HG03175 (cell line): ENCODE measurements around the gene SLC25A15.
"Not testable (repeated sequence)": the region's sequence is repeated elsewhere in the genome, so short reads cannot be mapped to it uniquely, and the experiment has no call there.

Source experiments
- ATAC-seq: cut with Tn5 transposase; IDR thresholded peaks from one replicate; pipeline ENCODE4 v1.9.1; 2021; ENCODE audit warnings: mild to moderate bottlenecking, moderate library complexity; ENCODE audit not compliant: unreplicated experiment

Gene SLC25A15

DNA sequence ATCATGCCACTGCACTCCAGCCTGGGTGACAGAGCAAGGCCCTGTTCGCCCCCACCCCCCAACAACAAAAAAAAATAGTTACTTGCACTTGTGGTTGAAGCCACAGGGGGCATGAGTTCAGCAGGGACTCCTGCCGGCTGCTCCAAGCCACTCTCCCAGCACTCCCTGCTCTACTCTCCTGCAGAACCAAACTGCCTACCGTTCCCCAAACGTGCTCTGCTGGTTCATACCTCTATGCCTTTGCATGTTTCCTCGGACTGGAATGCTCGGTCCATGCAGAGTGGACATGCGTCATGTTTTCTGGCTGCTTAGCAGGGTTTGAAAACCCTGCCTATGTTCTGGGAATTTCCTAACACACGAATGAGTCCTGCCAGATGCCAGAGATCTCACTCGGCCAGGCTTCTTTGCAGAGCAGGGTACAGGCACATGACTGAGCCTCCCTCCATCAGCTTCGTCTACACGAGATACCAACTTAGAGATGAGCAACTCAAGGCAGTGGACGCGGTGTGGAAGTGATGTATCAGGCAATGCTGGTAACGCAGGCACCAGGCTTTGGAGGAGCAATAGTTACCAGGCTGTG is 8.5 kb upstream of the SLC25A15 start:
- ATAC-seq, result no peak

DNA sequence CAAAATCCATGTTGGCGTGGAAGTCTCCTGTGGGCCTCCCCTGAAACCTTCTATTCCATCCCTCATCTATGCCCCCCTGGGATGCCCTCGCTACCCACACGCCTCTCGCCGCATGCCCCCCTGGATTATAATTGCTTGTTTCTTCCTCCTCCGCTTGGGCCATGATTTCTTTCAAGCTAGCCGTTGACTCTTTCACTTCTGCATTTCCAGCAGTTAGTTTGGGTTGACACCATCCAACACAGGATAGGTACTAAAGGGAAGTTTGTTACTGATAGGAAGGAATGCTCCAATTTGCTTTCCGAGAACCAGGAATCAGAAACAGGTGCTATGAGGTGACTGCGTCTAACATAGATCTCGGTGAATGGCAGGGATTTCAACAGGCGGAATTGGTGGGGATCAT is 7.7 kb upstream of the SLC25A15 start:
- ATAC-seq, result no peak

DNA sequence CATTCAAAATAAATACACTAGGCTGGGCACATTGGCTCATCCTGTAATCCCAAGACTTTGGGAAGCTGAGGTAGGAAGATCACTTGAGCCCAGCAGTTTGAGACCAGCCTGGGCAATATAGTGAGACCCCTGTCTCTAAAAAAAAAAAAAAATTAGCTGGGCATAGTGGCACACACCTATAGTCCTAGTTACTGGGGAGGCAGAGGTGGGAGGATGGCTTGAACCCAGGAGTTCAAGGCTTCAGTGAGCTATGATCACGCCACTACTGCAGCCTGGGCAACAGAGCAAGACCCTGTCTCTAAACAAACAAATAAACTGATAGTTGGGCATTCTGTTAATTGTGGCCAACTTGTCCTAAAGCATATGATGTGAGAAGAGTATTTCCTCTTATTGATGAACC is 6.4 kb upstream of the SLC25A15 start:
- not testable (repeated sequence) for ATAC-seq

DNA sequence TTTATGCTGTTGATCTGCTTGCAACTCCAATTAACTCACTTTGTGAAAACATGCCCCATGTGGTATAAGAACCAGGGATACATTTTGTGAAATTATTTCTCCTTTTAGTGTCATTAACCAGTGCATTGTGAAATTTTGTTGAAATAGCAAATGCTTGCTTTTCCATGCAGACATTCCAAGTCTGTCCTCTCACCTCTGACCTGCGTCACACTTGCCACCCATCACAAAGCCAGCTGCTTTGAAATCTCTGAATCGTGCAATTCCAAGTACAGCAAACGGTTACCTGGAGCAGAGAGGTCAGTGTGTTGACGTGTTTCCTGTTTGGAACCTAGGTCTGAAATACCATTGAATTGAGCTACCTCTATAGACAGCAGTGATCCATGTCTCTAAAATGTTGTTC is 4.9 kb upstream of the SLC25A15 start:
- ATAC-seq, result no peak

DNA sequence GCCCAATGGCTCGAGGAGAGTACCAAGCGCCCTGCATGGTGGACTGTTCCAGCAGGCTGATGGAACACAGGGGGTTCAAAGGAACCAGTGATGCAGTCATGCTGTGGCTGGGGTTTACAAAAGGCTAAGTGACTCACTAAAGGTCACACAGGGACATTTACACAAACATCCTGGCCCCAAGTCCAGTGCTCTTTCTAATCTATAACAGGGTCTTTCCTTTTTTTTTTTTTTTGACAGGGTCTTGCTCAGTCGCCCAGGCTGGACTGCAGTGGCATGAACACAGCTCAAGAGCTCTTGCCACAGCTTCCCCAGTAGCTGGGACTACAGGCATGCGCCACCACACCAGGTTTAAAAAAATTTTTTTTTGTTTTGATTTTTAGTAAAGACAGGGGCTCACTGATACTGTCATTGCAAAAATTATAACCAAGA is 2.8 kb upstream of the SLC25A15 start:
- no peak for ATAC-seq

DNA sequence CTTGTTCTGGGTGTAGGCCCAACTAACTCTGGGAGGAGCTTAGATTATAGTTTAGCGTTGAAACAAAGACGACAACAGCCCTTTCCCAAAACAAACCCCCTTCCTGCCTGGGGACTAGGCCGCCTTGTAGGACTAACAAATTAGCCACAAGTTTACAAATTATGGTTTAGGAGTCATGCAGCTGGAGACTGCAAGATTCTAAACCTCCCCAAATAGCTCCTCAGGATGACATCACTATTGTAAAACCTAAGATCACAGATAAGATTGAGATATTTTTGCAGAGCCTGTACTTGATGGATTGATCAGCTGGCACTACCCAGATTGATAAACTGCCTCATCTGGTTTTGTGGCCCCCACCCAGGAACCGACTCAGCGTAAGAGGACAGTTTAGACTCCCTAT is 2.3 kb upstream of the SLC25A15 start:
- ATAC-seq, result no peak

DNA sequence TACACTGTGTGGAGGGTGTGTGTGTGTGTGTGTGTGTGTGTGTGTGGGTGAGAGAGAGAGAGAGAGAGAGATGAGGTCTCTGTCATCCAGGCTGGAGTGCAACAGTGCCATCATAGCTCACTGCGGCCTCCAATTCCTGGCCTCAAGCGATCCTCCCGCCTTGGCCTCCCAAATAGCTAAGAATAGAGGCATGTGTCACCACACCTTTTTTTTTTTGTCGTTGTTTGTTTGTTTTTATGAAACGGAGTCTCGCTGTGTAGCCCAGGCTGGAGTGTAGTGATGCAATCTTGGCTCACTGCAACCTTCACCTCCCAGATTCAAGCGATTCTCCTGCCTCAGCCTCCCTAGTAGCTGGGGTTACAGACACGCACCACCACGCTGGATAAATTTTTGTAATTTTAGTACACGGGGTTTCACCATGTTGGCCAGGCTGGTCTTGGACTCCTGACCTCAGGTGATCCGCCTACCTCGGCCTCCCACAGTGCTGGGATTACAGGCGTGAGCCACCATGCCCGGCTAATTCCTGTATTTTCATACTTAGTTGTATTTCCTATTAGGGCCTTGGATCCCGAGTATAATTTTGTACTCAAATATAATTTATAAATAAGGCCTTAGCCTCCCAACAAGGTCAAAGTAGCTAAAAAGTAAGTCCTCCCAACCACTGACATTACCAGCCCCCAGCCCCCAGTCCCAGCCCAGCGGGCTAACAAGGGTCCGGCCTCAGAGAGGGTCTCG is 704 bp upstream of the SLC25A15 start:
- not testable (repeated sequence) for ATAC-seq

DNA sequence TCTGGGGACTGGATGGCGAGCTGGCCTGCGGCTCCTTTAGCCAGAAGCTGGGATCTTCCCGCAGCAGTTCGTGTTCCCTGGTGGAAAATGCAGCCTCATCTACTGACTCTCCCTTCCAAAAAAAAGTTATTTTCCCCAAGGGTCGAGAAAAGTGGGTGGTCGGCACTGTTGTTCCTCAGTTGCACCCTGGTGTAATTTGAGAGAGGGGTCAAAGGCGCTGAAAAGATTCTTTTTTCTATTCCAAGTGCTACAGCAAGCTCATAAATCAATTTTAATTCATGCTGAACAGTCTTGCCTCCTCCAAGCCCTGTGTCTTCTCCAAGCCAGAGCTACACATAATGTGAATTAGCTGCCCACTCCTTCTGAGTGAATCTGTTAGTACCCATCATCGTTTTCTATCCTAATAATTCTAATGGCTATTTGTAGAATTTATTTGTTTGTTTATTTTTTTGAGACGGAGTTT is 774 bp downstream of the SLC25A15 start:
- ATAC-seq, result no peak

DNA sequence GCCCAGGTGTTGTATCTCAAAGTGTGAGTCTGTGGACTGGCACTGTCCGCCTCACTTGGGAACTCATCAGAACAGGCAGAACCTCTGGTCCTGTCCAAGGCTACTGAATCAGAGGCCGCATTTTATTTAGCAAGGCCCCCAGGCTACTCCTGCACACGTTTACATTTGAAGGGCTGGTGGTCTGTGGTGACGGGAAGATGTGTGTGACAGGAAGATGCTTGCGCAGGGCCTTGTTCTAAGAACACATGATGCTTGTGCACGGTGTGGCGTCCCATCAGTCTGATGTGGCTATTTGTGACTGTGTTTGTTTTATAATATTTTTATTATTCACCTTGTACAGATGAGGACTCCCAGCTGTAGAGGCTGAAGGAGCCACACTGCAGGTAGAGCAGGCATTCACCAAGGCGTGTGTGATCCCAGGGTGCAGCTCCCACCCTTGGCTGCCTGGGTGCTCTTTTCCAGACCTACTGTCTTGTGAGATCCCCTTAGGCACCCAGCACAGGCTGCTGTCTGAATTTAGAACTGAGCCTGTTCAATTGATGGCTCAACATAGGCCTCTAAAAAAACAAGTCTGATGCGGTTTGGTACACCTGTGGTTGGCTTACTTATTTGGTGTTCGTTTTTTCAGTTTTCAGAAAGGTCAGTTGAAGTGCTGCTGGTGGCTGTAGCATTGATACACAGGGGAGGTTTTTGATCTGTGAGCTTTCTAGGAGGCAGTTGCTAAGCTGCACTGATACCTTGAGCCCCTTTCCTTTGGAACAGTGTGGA is 3.1 kb downstream of the SLC25A15 start:
- peak; percentile 25 for ATAC-seq

DNA sequence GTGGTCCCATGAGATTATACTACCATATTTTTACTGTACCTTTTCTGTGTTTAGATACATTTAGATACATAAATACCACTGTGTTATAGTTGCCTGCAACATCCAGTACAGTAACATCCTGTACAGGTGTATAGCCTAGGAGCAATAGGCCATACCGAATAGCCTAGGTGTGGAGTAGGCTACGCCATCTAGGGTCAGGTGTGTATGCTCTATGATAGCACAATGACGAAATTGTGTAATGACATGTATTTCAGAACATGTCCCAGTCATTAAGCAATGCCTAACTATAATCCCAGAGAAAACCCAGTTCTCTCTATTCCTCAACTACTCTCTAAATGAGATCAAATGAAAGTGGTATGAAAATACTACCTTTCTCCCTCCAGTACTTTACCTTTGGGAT is 3.9 kb downstream of the SLC25A15 start:
- ATAC-seq, result no peak

DNA sequence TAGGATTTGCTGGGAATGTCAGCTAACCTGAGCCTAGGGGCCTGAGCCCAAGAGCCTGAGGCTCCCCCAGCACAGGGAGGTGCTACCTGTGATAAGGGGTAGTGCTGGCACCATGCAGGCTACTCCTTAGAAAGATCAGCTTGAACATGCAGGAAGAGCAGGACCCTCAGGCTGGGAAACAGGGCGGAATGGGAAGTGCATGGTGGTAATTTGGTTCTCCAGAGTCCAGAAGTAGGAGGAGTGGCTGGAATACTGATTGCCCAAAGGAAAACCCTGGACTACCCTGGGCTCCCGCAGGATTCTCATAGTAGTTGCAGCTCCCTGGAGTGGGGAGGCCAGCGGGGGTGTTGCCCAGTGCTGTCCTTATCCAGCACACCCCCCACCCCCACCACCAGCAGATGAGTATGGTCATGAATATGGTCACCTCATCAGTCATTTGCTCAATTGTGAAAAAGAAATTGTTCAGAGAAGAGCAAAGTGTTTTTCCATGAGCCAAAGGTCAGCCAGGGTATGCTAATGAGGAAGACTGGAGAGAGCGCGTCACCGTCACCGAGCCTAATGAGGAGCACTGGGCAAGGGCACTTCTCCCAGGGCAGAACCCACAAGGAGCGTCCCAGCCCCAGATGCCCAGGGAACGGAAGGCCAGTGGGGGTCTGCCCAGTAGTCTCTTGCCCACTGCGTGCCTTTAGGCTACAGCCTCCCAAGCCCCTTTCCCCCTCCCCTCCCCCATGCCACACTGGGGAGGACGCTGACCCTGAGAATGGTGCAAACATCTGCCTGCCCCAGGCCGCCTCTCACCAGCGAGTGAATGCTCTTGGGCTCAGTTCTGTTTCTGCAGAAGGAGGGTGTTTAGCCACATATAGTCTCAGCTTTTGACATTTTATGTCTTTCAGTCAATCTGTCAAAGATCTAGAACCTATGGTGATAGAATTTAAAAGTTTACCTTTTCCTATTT is 5.3 kb downstream of the SLC25A15 start:
- no peak for ATAC-seq

DNA sequence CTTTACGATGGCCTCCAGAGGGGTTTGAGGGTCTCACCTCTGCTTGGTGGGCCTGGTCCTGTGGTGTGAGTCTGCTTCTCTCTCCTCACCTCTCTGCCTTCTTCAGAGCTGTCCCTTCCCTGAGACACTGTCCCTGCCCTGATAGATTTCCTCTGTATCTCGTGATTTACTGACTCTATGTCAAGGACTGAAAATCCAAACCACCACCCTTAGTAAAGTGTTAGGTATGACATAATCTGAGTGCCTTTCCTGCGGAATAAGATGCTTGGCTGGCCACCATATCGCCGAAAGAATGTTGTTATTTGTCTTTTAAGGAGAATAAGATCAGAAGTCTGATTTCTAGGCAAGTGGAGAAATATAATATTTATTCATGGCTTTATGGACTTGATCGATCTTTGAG is 7.2 kb downstream of the SLC25A15 start:
- no peak for ATAC-seq

DNA sequence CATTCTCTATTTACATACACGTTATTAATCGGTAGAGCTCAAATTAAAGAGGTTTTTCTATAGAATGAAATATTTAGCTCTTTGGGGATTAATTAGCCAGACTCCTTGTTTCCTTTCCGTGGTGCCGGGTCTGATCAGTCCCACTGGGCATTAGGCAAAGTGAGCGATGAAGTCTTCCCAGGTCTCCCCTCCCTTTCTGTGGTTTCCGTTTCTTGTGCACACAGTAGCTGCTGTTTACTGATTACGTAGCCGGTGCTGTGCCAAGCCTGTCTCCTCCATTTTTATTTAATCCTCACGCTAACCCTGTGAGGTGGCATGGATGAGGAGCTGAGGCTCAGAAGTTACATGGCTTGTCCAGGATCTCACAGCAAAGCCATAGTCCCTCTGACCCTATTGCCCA is 9.0 kb downstream of the SLC25A15 start:
- no peak for ATAC-seq

DNA sequence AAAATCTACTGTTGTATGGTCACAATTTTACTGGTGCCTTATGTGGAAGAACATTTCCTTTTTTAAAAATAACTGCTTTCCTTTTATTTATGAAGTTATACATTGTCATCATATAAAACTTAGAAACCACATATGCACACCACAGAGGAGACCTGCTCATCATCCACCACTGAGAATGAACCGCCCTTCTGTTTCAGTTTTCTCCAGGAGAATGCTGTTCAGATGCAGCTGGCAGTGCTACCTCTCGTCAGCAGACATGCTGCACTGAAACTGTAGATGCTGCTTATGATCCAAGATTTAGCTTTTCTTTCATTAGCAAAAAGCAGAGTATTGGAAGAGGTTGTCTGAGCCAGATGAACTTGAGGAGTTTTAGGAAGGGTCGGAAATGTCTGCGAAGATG is 10.1 kb downstream of the SLC25A15 start:
- ATAC-seq, result no peak

DNA sequence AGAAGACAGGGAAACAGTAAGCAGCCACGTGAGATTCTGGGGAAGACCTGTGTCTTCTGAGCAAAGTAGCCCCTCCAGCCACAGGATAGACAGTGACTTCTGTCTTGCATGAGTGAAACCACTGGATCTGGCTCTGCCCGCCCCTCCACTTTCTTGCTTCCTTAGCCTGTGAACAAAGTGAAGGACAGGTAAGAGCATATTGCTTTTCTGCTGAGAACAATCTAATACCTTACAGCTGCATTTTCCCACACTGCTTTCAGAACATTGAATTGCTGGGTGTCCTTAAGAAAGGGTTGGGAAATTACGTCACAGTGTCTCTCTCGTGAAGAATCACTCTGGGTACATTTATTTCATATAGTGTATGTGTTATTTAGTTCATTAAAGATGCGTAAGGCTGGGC is 11.1 kb downstream of the SLC25A15 start:
- no peak for ATAC-seq

DNA sequence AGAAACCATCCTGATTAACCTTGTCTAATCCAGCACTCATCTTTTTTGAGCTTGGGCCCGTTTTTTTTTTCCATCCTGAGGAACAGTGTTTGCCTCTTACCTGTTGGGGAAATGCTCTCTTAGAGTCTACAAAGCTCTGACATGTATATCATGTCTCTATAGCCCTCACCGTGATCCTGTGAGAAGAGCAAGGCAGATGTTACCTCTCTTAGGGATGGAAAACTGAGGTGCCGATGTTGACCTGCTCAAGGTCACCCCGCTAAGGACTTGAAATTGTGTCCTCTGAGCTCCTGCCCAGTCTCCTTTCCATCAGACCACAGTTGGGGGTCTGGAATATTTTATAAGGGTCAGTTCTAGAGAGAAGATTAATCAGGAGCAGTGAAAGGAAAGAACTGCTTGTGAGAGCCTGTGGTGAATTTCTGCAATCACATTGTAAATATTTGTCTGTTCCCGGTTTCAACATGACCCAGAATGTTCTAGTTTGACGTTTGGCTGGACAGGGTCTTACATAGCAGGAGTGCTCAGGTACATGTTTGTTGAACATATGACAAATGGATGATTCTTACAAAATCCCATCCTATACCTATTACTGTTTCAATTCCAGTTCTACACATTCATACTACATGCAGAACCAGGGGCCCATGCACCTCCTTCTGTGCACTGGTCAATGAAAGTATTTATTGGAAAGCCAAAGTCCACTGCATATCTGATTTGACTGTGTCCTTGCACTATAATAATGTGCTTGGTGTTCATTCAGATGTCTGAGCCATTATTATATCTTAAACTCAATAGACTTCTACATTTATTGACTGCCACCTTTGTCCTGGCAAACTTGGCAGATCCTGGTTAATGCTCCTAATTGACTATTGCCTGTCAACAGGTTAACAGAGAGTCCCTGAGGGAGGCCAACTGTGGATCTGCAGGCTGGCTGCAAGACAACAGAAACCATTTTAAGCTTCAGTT is 12.1 kb downstream of the SLC25A15 start:
- ATAC-seq, result no peak

DNA sequence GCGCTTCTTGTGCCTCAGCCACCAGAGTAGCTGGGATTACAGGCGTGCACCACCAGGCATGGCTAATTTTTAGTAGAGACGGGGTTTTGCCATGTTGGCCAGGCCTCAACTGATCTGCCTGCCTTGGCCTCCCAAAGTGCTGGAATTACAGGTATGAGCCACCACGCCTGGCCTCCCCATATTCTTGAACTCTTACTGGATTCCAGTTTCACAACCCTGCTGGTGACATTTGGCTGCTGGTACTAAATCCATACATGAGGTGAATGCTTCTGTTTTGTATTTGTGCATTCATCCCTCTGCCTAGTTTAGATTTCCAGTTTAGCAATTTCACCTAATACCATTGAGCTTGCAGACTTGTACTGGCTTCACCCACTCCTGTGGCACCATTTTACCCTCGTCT is 13.9 kb downstream of the SLC25A15 start:
- no peak for ATAC-seq

DNA sequence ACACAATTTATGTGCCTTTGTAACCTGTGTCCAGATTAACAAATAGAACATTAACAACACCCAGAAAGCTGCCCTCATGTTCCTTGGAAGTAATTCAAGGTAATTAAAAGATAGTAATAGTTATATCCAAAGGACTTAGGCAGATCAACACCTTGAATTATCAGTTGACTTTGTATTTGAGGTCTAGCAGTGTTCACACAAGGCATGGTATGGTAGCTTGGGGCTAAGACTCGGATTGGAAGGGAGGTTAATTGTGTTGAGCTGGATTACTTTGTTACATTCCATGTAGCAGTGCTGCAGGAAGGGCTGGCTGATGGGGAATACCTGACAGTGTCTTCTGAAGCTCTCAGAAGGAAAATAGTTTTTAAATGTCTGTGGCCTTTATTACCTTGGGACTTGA is 16.8 kb downstream of the SLC25A15 start:
- no peak for ATAC-seq

DNA sequence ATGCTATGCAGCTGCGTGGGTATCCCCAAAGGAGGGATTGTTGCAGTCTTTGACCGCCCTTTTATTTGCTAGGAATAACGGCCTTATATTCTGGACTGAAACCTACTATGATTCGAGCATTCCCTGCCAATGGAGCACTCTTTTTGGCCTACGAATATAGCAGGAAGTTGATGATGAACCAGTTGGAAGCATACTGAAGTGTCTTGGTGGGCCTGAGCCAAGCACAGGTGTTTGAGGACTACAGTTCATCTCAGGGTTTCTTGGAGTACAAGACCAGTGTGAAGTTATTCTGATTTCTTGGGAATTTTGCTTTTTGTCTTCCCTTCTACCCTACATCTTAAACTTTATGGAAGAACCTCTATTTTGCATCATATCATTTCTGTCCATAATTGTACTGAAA is 20.1 kb downstream of the SLC25A15 start:
- no peak for ATAC-seq

DNA sequence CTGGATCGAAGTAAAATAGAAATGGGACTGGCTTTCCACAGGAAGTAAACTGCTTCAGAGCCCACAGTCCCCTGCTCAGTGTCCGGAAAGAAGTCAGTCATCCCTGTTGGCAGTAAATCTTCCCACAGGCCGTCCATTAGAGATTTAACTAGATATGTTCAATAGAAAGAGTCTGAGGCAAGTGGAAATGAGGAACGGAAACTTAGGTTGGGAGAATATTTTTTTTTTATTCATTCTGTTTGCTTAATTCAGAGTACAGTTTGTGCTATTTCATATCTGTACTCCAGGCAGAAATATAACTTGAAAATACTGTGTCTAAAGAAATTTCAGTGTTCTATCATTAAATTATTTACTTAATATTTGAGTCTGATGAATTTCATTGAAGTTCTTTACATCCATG is 22.7 kb downstream of the SLC25A15 start:
- ATAC-seq, result no peak
